HG02970 (cell line): ENCODE results near the gene FTO.

ENCODE experiments used
- ATAC-seq: cut with Tn5 transposase; IDR thresholded peaks from one replicate; pipeline ENCODE4 v1.9.1; 2021; ENCODE audit warnings: mild to moderate bottlenecking, moderate library complexity, moderate number of reproducible peaks; ENCODE audit not compliant: unreplicated experiment, low FRiP score

FTO gene

GRCh38 chr16:54031107-54031760, 327.3 kb downstream of the FTO start:
- ATAC-seq = no peak

- no peak for ATAC-seq
Measured at GRCh38 chr16:54033747-54034146, 329.8 kb downstream of the FTO start.

GRCh38 chr16:54034684-54035083, 330.7 kb downstream of the FTO start:
- no peak for ATAC-seq

GRCh38 chr16:54040480-54040879, 336.5 kb downstream of the FTO start:
- no peak for ATAC-seq

- no peak for ATAC-seq
Measured at GRCh38 chr16:54040975-54041374, 337.0 kb downstream of the FTO start.

GRCh38 chr16:54048586-54049495, 344.9 kb downstream of the FTO start:
- no peak for ATAC-seq

GRCh38 chr16:54049591-54050458, 345.9 kb downstream of the FTO start:
- ATAC-seq = no peak

GRCh38 chr16:54050459-54051210, 346.7 kb downstream of the FTO start:
- no peak for ATAC-seq

- ATAC-seq = no peak
Measured at GRCh38 chr16:54051821-54052220, 347.9 kb downstream of the FTO start.

- ATAC-seq = no peak
Measured at GRCh38 chr16:54052271-54052670, 348.3 kb downstream of the FTO start.

- ATAC-seq = no peak
Measured at GRCh38 chr16:54053891-54054820, 350.2 kb downstream of the FTO start.

- no peak for ATAC-seq
Measured at GRCh38 chr16:54055191-54055590, 351.2 kb downstream of the FTO start.

- ATAC-seq = no peak
Measured at GRCh38 chr16:54055864-54056263, 351.9 kb downstream of the FTO start.

- ATAC-seq = no peak
Measured at GRCh38 chr16:54056921-54057320, 353.0 kb downstream of the FTO start.

- no peak for ATAC-seq
Measured at GRCh38 chr16:54059319-54059718, 355.4 kb downstream of the FTO start.

GRCh38 chr16:54060599-54061421, 356.9 kb downstream of the FTO start:
- ATAC-seq = no peak

- ATAC-seq = no peak
Measured at GRCh38 chr16:54061454-54061853, 357.5 kb downstream of the FTO start.
